Fibroblast of skin of right quadriceps (primary cell): ENCODE results near the gene ZNF213.

Experiments used
- DNase-seq: peaks from one replicate; pipeline ENCODE4 v3.0.0-alpha.2; 2013

The ZNF213 gene

DNA sequence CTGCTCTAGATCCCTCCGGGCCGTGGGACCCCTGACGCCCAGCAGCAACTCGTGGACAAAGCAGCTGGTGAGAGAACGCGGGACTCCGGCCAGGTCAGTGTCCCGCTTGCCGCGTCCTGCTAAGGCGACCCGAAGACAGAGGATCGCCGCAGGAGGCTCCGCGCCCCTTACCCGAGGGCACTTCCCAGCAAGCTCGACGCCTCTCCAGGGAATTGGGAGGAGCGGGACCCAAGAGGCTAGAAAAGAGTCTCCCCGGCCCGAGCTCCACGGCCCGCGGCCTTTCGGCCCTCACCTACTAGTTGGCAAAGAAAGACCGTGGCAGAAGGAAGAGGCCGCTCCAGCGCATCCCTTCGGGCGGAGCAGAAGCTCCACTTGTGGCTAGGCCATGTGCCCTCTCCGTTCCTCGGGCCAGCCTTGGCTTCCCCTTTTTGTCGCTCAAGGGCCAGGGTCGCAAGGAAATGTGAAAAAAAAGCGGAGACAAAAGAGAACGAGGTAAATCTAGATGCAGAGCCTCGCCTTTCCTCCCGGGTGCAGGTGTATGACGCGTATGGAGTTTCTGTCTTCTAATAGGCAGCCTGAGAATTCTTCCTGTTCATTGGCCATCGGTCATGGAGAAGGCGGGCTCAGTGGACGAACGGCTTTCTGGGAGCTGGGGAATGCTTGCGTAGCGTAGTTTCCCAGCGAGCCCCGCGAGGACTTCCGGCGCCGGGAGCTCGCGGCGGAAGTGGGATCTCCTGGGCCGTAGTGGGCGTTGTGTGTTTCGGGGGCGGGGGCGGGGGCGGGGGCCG lies at the start of gene ZNF213:
ZNF213 (plus strand) TSS at position 692 of the 788 bp plus-strand sequence. CDS start 2,252 bp downstream, outside the sequence.
- DNase-seq, result peak; percentile 97

- DNase-seq, result no peak
Measured at GRCh38 chr16:3085868-3086595, 48.8 kb upstream of the ZNF213 start.

- DNase-seq, result no peak
Measured at GRCh38 chr16:3086596-3087242, 48.1 kb upstream of the ZNF213 start.

DNA sequence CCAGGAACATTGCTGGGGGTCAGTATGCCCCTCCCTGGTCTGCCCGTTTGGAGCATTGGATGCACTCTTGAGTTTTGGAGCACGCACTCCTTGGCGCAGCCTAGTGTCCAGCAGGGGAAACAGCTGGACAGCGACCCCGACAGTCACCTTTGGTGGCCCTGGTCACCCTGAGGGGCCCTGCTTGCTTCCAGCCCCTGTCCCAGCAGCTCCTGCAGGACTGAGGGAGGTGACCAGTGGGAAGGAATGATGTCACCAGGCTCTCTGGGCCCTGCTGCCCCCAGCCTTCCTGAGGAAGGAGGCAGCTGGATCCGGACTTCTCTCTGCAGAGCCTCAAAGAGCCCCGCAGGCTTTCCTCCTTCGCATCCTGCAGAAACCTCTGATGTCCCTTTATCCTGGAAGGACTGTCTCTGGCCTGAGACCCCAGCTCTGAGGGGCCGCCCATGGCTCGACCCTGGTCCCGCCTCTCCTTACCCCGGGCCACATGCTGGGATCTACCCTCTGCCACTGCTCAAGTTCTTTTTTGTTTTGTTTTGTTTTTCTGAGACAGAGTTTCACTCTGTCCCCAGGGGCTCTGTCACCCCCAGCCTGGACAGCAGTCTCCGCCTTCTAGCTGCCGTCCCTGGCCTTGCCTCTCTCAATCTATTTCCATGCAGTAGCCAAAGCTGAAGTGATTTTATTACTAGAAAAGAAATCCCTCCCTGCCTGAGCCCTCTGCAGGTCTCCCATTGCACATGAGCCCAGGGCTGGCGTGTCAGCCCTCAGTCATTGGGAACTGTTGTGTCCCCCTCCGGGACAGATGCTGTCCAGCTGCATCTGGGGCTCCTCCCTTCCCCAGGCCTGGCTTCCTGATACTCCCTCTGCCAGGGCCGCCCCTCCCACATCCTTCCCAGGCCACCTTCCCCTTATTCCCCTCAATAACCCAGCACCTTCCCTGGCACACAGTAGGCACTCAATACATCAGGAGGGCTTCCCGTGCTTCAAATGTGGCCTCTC lies 47.3 kb upstream of the ZNF213 start:
- no peak for DNase-seq

GRCh38 chr16:3088450-3088849 lies 46.4 kb upstream of the ZNF213 start:
- DNase-seq, result no peak

DNA sequence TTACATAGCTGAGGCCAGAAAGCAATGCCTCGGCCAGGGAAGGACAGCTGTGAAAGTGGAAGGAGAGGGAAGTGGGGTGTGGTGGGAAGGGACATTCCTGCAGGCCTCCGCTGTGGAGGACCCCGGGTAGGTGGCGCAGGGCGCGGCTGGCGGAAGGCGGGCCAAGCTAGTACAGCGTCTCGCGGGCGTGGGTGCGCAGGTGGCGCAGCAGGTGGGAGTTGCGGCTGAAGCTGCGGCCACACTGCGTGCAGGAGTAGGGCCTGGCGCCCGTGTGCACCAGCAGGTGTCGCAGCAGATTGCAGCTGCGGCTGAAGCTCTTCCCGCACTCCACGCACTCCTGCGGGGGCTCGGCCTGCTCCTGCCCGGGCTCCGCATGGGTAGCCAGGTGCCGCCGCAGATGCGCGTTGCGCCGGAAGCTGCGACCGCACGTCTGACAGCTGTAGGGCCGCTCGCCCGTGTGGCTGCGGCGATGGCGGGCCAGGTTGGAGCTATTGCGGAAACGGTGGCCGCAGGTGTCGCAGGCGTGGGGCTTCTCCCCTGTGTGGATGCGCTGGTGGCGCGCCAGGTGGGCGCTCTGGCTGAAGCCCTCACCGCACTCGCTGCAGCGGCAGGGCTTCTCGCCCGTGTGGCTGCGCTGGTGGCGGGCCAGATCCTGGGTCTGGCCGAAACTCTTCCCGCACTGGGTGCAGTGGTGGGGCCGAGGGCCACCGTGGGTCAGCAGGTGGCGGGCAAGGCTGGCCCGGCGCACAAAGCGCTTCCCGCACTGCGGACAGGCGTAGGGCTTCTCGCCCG lies 45.7 kb upstream of the ZNF213 start:
- no peak for DNase-seq

DNA sequence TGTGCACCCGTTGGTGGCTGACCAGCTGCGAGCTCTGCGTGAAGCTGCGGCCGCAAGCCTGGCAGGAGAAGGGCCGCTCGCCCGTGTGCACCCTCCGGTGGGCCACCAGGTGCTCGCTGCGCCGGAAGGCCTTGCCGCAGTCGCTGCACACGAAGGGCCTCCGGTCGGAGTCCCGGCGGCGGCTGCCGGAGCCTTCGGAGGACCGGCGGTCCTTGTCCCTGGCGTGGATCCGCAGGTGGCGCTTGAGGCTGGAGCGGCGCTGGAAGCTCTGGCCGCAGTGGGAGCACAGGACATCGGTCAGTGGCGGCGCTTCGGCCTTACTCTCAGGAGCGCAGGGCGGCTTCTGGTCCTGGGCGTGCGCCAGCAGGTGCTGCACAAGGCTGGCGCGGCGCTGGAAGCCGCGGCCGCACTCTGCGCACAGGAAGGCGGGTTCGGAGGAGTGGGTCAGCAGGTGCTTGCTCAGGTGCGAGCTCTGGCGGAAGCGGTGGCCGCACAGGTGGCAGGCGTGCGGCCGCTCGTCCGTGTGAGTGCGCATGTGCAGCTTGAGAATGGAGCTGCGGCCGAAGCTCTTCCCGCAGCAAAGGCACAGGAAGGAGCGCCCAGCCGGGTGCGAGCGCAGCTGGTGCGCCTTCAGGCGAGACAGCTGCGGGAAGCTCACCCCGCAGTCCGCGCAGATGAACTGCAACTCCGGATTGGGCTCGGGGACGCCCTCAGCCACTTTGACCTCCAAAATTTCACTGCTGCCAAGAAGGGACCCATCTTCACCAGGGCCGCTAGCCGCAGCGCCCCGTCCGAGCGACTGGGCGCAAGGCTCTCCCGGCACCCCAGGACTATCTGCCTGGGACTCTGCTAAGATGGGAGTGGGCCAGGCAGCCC lies 44.9 kb upstream of the ZNF213 start:
- no peak for DNase-seq

DNA sequence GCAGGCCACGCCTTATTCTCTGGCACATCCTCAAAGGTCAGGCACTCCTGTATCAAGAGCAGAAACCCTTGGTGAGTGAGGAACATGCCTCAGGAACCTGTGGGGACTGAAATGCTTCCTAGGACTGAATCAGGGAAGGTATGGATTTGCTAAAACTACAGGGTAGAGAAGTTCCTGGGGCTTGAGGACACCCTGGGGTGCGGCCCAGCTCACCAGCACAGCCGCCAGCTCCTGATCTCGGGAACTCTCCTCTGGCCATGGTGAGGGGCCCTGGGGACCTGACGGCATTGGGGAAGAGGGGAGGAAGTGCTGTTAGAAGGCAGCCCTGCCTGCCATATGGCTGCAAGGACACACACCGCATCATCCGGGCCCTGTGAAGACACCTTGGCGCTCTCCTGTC lies 43.3 kb upstream of the ZNF213 start:
- no peak for DNase-seq

GRCh38 chr16:3092501-3092941 lies 42.3 kb upstream of the ZNF213 start:
- DNase-seq, result no peak

DNA sequence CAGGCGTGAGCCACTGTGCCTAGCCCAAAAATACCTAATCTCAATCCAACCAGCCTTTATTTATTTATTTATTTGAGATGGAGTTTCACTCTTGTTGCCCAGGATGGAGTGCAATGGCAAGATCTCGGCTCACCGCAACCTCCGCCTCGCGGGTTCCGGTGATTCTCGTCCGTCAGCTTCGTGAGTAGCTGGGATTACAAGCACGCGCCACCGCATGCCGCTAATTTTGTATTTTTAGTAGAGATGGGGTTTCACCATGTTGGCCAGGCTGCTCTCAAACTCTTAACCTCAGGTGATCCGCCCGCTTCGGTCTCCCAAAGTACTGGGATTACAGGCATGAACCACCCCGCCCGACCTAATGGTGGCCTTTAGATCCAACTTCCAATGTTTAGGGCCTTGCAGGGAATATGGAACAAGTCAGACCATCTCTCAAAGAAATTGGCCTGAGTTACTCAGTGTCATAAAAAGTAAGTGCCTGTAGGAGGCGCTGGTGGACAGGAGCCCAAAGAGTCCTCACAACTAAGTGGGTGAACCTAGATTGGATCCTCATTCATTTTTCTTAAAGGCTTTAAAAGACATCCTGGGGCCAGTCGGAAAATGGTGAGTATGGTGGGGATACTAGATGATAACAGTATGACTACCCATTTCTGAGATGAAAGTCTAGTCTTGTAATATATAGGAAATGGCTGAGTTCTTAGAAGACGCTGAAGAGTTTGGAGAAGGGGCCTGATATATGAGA lies 40.4 kb upstream of the ZNF213 start:
- no peak for DNase-seq

DNA sequence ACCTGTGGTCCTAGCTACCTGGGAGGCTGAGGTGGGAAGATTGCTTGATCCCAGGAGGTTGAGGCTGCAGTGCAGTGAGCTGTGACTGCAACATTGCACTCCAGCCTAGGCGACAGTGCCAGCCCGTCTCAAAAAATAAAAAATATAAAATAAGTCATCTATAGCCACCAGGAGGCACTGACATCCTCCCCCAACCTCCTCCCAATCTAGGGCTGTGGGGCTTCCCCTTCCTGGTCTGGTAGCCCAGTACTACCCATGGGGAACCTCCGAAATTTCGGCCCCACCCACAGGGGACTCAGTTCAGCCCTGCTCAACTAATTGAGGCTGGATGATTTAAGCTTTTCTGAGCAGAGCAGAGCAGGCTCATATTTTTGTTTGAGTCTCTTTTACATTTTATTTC lies 39.0 kb upstream of the ZNF213 start:
- no peak for DNase-seq

DNA sequence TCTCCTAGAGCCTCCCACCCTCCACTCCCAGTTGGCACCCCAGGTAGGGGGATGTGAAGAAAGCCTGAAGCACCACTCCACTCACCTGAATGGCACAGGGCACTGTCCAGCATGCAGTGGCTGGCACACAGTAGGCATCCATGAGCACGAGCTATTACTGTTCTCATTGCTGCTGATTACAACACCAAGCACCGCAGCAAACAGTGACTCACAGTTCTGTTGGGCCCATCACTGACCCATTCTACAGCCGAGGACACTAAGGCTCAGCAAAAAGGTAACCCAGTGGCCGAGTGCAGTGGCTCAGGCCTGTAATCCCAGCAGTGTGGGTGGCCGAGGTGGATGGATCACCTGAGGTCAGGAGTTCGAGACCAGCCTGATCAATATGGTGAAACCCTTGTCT lies 38.5 kb upstream of the ZNF213 start:
- no peak for DNase-seq

DNA sequence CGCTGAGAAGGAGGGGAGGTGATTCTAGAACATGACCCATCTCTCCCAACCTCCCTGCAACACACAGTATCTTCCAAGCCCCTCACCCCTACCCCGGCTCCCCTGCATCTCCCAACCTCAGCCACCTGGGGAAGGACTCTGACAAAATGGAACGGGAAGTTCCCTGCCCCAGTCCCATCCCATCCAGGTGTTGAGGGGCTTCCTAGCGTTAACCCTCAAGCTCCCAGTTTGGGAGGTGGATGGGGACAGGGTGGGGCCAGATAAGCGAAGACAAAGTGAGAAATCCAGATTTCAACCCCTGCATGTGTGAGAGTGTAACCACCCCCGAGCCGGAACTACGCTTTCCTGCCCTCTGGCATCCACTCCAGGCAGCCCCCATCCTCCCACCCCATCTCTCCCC lies 37.6 kb upstream of the ZNF213 start:
- DNase-seq, result no peak

DNA sequence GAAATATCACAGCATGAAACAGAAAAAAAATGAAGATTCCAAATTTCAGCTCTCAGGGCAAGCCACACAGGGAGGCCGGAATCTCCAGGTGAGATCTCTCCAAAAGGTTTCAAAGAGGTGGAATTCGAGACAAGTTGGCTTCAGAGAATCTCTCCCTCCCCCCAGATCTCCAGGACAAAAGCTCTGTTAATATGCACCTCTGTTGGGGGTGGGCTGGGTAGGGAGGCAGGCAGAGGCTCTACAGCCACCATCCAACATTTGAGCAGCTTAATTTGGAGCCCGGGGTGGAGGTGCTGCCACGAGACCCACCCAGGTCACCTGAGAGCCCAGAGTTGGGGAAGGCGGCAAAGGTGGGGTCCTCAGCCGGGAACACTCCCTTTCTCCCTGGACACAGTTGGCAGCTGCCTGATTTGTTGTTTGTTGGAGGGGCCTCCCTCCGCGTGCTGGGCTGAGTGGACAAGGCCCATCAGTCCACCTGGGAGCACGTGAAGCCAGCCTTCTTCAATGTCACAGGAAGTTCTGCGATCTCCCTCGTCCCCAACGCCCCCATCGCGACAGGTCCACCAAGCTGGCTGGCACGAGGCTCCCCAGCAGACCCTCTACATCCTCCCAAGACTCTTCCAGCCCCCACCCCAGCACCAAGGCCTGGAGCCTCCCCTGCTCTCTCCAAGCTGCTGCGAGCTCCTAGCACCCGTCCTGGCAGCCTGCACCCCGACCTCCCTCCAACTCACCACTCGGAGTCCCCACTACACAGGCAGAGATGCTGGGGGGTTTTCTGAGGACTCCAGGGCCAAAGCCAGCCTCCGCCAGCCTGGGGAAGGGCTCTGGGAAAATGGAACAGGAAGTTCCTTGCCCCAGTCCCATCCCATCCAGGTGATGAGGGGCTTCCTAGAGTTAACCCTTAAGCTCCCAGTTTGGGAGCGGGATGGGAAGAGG lies 36.1 kb upstream of the ZNF213 start, which contains the start of gene ZSCAN10:
ZSCAN10 (minus strand) TSS at position 836 of the 936 bp plus-strand sequence. CDS start 6,357 bp downstream, outside the sequence.
- no peak for DNase-seq

GRCh38 chr16:3099395-3099731 lies 35.5 kb upstream of the ZNF213 start:
- DNase-seq, result no peak

DNA sequence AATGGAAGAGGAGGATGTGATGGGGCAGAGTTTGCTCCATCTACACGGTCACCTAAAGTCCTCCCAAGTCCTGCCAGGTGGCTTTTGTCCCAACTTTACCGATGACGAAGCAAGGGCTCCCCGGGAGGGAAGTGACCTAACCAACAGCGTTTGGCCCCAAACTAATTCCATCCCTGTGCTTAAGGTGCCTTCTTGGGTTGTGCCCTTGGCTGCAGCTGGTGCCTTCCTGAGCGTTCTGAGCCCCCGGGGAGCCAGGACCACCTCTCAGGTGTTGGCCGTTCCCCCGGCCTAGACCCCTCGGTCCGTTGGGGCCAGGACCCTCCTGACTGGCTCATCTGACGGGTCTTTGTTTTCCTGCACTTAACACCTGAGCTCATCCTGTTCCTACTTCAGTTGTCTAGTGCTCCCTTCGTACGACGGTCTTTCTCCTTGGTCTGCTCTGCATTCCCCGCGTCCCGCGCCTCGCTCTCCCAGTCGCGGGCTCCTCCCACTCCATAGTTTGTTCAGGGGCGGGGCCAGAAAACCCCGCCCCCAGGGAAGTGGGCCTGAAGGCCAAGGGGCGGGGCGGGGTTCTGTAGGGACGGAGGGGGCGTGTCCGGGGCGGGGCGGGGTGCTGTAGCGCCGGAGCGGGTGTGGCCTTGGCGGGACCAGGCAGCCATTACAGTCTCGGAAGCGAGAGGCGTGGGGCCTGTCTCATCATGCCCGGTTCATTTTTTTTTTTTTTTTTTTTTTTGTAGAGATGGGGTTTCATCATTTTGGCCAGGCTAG lies 34.9 kb upstream of the ZNF213 start:
- peak; percentile 88 for DNase-seq

DNA sequence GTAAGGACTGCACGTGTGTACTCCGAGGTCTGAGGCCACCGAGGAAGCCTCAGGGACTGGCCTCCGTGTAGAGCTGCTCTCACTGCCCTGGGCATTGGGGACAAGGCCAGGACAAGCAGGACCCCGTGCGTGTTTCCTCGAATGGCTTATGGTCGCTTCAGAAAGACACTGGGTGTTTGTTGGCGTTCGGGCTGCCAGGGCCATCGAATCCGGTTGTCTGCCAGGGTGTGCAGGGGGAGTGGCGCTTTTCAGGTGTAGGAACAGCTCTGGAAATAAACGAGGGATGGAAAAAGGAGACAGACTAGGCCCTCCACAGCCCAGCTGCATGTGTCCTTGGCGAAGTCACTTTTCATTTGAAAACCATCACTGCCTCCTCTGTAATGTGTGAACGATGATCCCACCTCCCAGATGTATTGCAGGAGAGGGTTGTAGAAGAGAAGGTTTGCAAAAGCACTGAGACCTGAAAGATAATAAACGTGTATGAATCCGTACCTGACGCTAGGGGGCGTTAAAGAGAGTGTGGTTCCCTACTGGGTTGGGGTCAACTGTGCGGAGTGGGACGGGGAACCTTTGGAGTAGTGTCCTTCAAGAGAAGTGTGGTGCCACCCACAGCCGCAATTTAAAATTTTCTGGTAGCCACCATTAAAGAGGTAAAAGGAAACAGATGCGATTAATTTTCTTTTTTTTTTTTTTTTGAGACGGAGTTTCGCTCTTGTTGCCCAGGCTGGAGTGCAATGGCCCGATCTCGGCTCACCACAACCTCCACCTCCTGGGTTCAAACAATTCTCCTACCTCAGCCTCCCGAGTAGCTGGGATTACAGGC lies 33.6 kb upstream of the ZNF213 start:
- DNase-seq, result peak; percentile 28
